NCI-H526 treated with DMSO at 0.1 percent for 48 hours (cell line): ENCODE results near the gene TFR2.

Source experiments
- DNase-seq: peaks from one replicate; lab custom pipeline; 2025; lab: John Stamatoyannopoulos, UW

The TFR2 gene

GRCh38 chr7:100641463-100641859 is at the start of gene TFR2:
TSS of gene TFR2 (minus strand) at chr7:100641552. CDS start at chr7:100641509, 43 bp downstream.
- DNase-seq: no peak

GRCh38 chr7:100689230-100690135 is 48.1 kb upstream of the TFR2 start:
- DNase-seq: no peak

GRCh38 chr7:100688326-100688860 is 47.0 kb upstream of the TFR2 start:
- no peak for DNase-seq

GRCh38 chr7:100687751-100688300 is 46.5 kb upstream of the TFR2 start:
- DNase-seq: no peak

GRCh38 chr7:100687261-100687660 is 45.9 kb upstream of the TFR2 start:
- no peak for DNase-seq

GRCh38 chr7:100686822-100687211 is 45.5 kb upstream of the TFR2 start:
- no peak for DNase-seq

GRCh38 chr7:100686201-100686821 is 45.0 kb upstream of the TFR2 start:
- DNase-seq: no peak

GRCh38 chr7:100685631-100686145 is 44.3 kb upstream of the TFR2 start:
- no peak for DNase-seq

- no peak for DNase-seq
Observed at GRCh38 chr7:100685049-100685605, 43.8 kb upstream of the TFR2 start.

GRCh38 chr7:100684534-100685042 is 43.2 kb upstream of the TFR2 start:
- DNase-seq: no peak

- DNase-seq: no peak
Observed at GRCh38 chr7:100683659-100684533, 42.5 kb upstream of the TFR2 start.

GRCh38 chr7:100682991-100683658 is 41.8 kb upstream of the TFR2 start:
- no peak for DNase-seq

GRCh38 chr7:100682228-100682741 is 40.9 kb upstream of the TFR2 start:
- DNase-seq: no peak

- DNase-seq: no peak
Observed at GRCh38 chr7:100681491-100682227, 40.3 kb upstream of the TFR2 start.

GRCh38 chr7:100680576-100681271 is 39.4 kb upstream of the TFR2 start:
- no peak for DNase-seq

- no peak for DNase-seq
Observed at GRCh38 chr7:100679927-100680575, 38.7 kb upstream of the TFR2 start.

- DNase-seq: no peak
Observed at GRCh38 chr7:100679129-100679926, 38.0 kb upstream of the TFR2 start.
